Fibroblast of lung (primary cell): ENCODE results near the gene ENKUR. TPM values are rescaled to one million over a fixed set of nuclear protein-coding genes. Genes with fewer than 3 reads are reported as not detected.

Experiments
- DNase-seq, 2 donors: peaks; one replicate each; pipeline versions ENCODE4 v3.0.0 to v3.0.0-alpha.2; 2010; ENCODE audit warnings: low read depth in 2 of 2
- H2AFZ ChIP-seq: 2 replicates; pipeline ENCODE4 v1.5.1; 2012; ENCODE audit warnings: low read length, control low read depth, inconsistent platforms
- H3K27ac ChIP-seq: 2 replicates; pipeline ENCODE4 v1.5.1; 2011; ENCODE audit warnings: low read length, control low read depth; ENCODE audit not compliant: insufficient read depth
- H3K27me3 ChIP-seq: 2 replicates; pipeline ENCODE4 v1.5.1; 2011; ENCODE audit warnings: mild to moderate bottlenecking, low read length; ENCODE audit not compliant: control insufficient read depth, insufficient read depth
- H3K36me3 ChIP-seq: 2 replicates; pipeline ENCODE4 v1.5.1; 2011; ENCODE audit warnings: low read length; ENCODE audit not compliant: control insufficient read depth, insufficient read depth
- H3K4me1 ChIP-seq: 2 replicates; pipeline ENCODE4 v1.5.1; 2011; ENCODE audit warnings: low read length; ENCODE audit not compliant: control insufficient read depth, insufficient read depth; ENCODE audit errors: extremely low read depth
- H3K4me2 ChIP-seq: 2 replicates; pipeline ENCODE4 v1.5.1; 2011; ENCODE audit warnings: low read length, control low read depth; ENCODE audit not compliant: insufficient read depth; ENCODE audit errors: extremely low read depth
- H3K4me3 ChIP-seq, 4 experiments: fragments of 200-600 bp in 1 of 4; sonication (generic) in 1 of 4; replicated peaks in 1 of 4; 2 replicates each; pipeline ENCODE4 v1.5.1; 2011 to 2016; ENCODE audit warnings: low read length in 4 of 4, low read depth in 3 of 4, mild to moderate bottlenecking in 3 of 4, control low read depth in 2 of 4, inconsistent platforms in 1 of 4, mixed read lengths in 1 of 4; ENCODE audit not compliant: insufficient read depth in 1 of 4; ENCODE audit errors: control extremely low read depth in 1 of 4
- H3K79me2 ChIP-seq: 2 replicates; pipeline ENCODE4 v1.5.1; 2012; ENCODE audit warnings: mild to moderate bottlenecking, low read length, inconsistent platforms; ENCODE audit not compliant: control insufficient read depth, insufficient read depth
- H3K9ac ChIP-seq: 2 replicates; pipeline ENCODE4 v1.5.1; 2011; ENCODE audit warnings: mild to moderate bottlenecking, low read length, control low read depth; ENCODE audit not compliant: insufficient read depth
- H3K9me3 ChIP-seq: 2 replicates; pipeline ENCODE4 v1.5.1; 2012; ENCODE audit warnings: low read depth, low read length; ENCODE audit not compliant: control insufficient read depth, insufficient read depth
- H4K20me1 ChIP-seq: 2 replicates; pipeline ENCODE4 v1.5.1; 2011; ENCODE audit warnings: low read length; ENCODE audit not compliant: control insufficient read depth, insufficient read depth; ENCODE audit errors: extremely low read depth
- CTCF ChIP-seq, 2 donors: IDR thresholded peaks in 1 of 2; conservative IDR thresholded peaks in 1 of 2; 1 replicate in 1 of 2; 2 replicates in 1 of 2; pipeline ENCODE4 v1.5.1; 2011 to 2012; ENCODE audit warnings: low read length in 2 of 2, control low read depth in 1 of 2, inconsistent platforms in 1 of 2, low read depth in 1 of 2, mild to moderate bottlenecking in 1 of 2
- EZH2 ChIP-seq: IDR thresholded peaks from 2 replicates; pipeline ENCODE4 v1.5.1; 2012; ENCODE audit warnings: low read length, control low read depth, mild to moderate bottlenecking; ENCODE audit errors: missing control alignments
- polyA plus RNA-seq, 2 donors: library from polyadenylated mRNA; depleted of rRNA in 1 of 2; stranded (reverse) in 1 of 2; unstranded in 1 of 2; fragments of >200 nt; gene quantifications; 2 replicates each; pipeline ENCODE4 v1.2.1, GENCODE V29; 2011 to 2012; ENCODE audit warnings: missing spikeins in 1 of 2
- total RNA-seq: library from RNA; depleted of rRNA; stranded (reverse); fragments of >200 nt; gene quantifications from 2 replicates; pipeline ENCODE4 v1.2.1, GENCODE V29; 2014

Gene ENKUR
- total and polyA plus RNA-seq, 2 donors (not counting 1 experiment from before 2014, with no cell fraction given), result 0.06 to 0.17 TPM

GRCh38 chr10:25052012-25052411 lies 36.1 kb upstream of the ENKUR start:
- Histone ChIP-seq H3K27me3 (no peaks in the 10 kb centered on the region), H3K79me2 (no peaks in the 10 kb centered on the region), H3K36me3 (no peaks in the 10 kb centered on the region), H3K9me3 (no peaks in the 10 kb centered on the region), H3K4me1 (no peaks in the 10 kb centered on the region), H3K4me3 (no peak overlapping the region), H3K9ac (no peak overlapping the region), H3K4me2 (no peak overlapping the region), H3K27ac (no peak overlapping the region), H2AFZ (no peak overlapping the region), H4K20me1 (no peaks in the 10 kb centered on the region)
- no peak for DNase-seq
- TF ChIP-seq EZH2, result no peak
- TF ChIP-seq CTCF (conservative IDR thresholded peaks at IDR 0.05 in 1 of 2, IDR thresholded peaks at IDR 0.05 in 1 of 2; ENCODE audit: low read depth in 1 of 2, low read length in 2 of 2), result no peak

GRCh38 chr10:25050402-25050801 lies 34.4 kb upstream of the ENKUR start:
- peak in 1 of 2 donors; percentile 8 for DNase-seq
- H3K4me2 ChIP-seq, result no peak overlapping the region
- H3K36me3 ChIP-seq, result no peaks in the 10 kb centered on the region
- H3K9ac ChIP-seq, result no peak overlapping the region
- no peak overlapping the region for H3K27ac ChIP-seq
- TF ChIP-seq CTCF (conservative IDR thresholded peaks at IDR 0.05 in 1 of 2, IDR thresholded peaks at IDR 0.05 in 1 of 2; ENCODE audit: low read depth in 1 of 2, low read length in 2 of 2) (no peak), EZH2 (no peak)
- H3K27me3 ChIP-seq, result no peaks in the 10 kb centered on the region
- no peaks in the 10 kb centered on the region for H4K20me1 ChIP-seq
- H2AFZ ChIP-seq, result no peak overlapping the region
- no peaks in the 10 kb centered on the region for H3K4me1 ChIP-seq
- no peaks in the 10 kb centered on the region for H3K9me3 ChIP-seq
- H3K79me2 ChIP-seq, result no peaks in the 10 kb centered on the region
- H3K4me3 ChIP-seq, result no peak overlapping the region

- no peaks in the 10 kb centered on the region for H3K4me1 ChIP-seq
- H3K36me3 ChIP-seq, result no peaks in the 10 kb centered on the region
- H3K79me2 ChIP-seq, result no peaks in the 10 kb centered on the region
- H3K9ac ChIP-seq, result no peak overlapping the region
- DNase-seq, result peak; percentile 8 to 18
- H2AFZ ChIP-seq, result no peak overlapping the region
- no peaks in the 10 kb centered on the region for H3K27me3 ChIP-seq
- TF ChIP-seq CTCF (conservative IDR thresholded peaks at IDR 0.05 in 1 of 2, IDR thresholded peaks at IDR 0.05 in 1 of 2; ENCODE audit: low read depth in 1 of 2, low read length in 2 of 2) (no peak), EZH2 (no peak)
- H3K4me2 ChIP-seq, result no peak overlapping the region
- H3K9me3 ChIP-seq, result no peaks in the 10 kb centered on the region
- H3K4me3 ChIP-seq, result no peak overlapping the region
- no peak overlapping the region for H3K27ac ChIP-seq
- no peaks in the 10 kb centered on the region for H4K20me1 ChIP-seq
These were observed 34.0 kb upstream of the ENKUR start for GRCh38 chr10:25049966-25050365.
